ENCODE data around the gene PTGS1. TPM values are rescaled to one million over a fixed set of nuclear protein-coding genes. Genes with fewer than 3 reads are reported as not detected.
"Not testable (repeated sequence)": the region's sequence is repeated elsewhere in the genome, so short reads cannot be mapped to it uniquely, and the experiment has no call there.

Gene PTGS1
- polyA plus RNA-seq, 1 of the 3 experiments (the other 2 are of a cell fraction) = 5.4 TPM

- no peak overlapping the region for H3K4me2 ChIP-seq
- H3K27me3 ChIP-seq (ENCODE audit: insufficient read depth) = no peaks in the 10 kb centered on the region
- H3K36me3 ChIP-seq (replicated peaks in 1 of 2; ENCODE audit: control insufficient read depth in 1 of 2, insufficient read depth in 2 of 2, low read length in 1 of 2) = no peaks in the 10 kb centered on the region
- H3K27ac ChIP-seq (ENCODE audit: low read depth in 2 of 2, low read length in 1 of 2) = peak overlapping the region in 1 of 2 experiments; percentile 97; a peak in 2 of 4 replicates
- no peak overlapping the region; the same call in 1 of the 2 replicates for H3K9ac ChIP-seq
- no peaks in the 10 kb centered on the region for H4K20me1 ChIP-seq (ENCODE audit: insufficient read depth)
- H3K4me1 ChIP-seq (ENCODE audit: control insufficient read depth in 1 of 2, insufficient read depth in 2 of 2, low read depth in 1 of 2, low read length in 1 of 2) = peaks cover 0 to 12% of the 10 kb centered on the region in 2 experiments; a peak in 3 of 4 replicates
- whole genome bisulfite sequencing (ENCODE audit: low lambda C conversion rate) = 58% methylated on average over 6 of the region's 6 CpGs
- CTCF ChIA-PET = no interaction called here
- no peak for TF ChIP-seq REST (IDR thresholded peaks at IDR 0.05; ENCODE audit: low read depth, low read length)
- no peak for TF ChIP-seq CHD2 (IDR thresholded peaks at IDR 0.05; ENCODE audit: low read length, partially characterized antibody)
- no peak for TF ChIP-seq ELF1 (IDR thresholded peaks at IDR 0.05)
- TF ChIP-seq GATA2 (CRISPR knock-in tag; IDR thresholded peaks at IDR 0.05) = no peak
- no peak for TF ChIP-seq MEF2A (IDR thresholded peaks at IDR 0.05; ENCODE audit: borderline replicate concordance, low read depth)
- TF ChIP-seq JUND (IDR thresholded peaks at IDR 0.05) = no peak
- TF ChIP-seq TCF12 (IDR thresholded peaks at IDR 0.05) = peak; percentile 15; the same call in 1 of the 2 replicates
- TF ChIP-seq FOSL2 (IDR thresholded peaks at IDR 0.05; ENCODE audit: borderline replicate concordance, low read depth) = no peak
- H2AFZ ChIP-seq (ENCODE audit: low read depth) = no peak overlapping the region
- no peaks in the 10 kb centered on the region for H3K9me3 ChIP-seq
- H3K4me3 ChIP-seq (ENCODE audit: low read depth in 2 of 2, low read length in 1 of 2) = no peak overlapping the region
- H3K79me2 ChIP-seq (ENCODE audit: insufficient read depth) = no peaks in the 10 kb centered on the region
- peaks cover 21% of the 10 kb centered on the region for H3F3A ChIP-seq (replicated peaks; ENCODE audit: insufficient read depth)
- DNase-seq = no peak
- POLR2A ChIA-PET = no interaction called here
- H3K9me2 ChIP-seq = no peaks in the 10 kb centered on the region
Observed at GRCh38 chr9:122403381-122404000, 32.7 kb downstream of the PTGS1 start.

- H3K9me2 ChIP-seq; H3K9me3 ChIP-seq; H3K36me3 ChIP-seq (replicated peaks in 1 of 2; ENCODE audit: control insufficient read depth in 1 of 2, insufficient read depth in 2 of 2, low read length in 1 of 2); H3K79me2 ChIP-seq (ENCODE audit: insufficient read depth); H4K20me1 ChIP-seq (ENCODE audit: insufficient read depth); H3K27me3 ChIP-seq (ENCODE audit: insufficient read depth); H3K4me3 ChIP-seq (ENCODE audit: low read depth in 2 of 2, low read length in 1 of 2); H3K4me2 ChIP-seq; H3K9ac ChIP-seq; H3K27ac ChIP-seq (ENCODE audit: low read depth in 2 of 2, low read length in 1 of 2); DNase-seq; POLR2A ChIA-PET: not testable (repeated sequence)
- peaks cover 21% of the 10 kb centered on the region for H3F3A ChIP-seq (replicated peaks; ENCODE audit: insufficient read depth)
- 87% methylated on average over 14 of the region's 15 CpGs for WGBS (ENCODE audit: low lambda C conversion rate)
- peaks cover 0 to 12% of the 10 kb centered on the region in 2 experiments; a peak in 3 of 4 replicates for H3K4me1 ChIP-seq (ENCODE audit: control insufficient read depth in 1 of 2, insufficient read depth in 2 of 2, low read depth in 1 of 2, low read length in 1 of 2)
- CTCF ChIA-PET = interaction anchor here (0.7 kb wide), 1 partner anchor 22 kb away, joined by 3 read pairs; no protein-coding TSS in a partner anchor
- H2AFZ ChIP-seq (ENCODE audit: low read depth) = peak overlapping the region; percentile 41; the same call in 1 of the 2 replicates
Observed at GRCh38 chr9:122405304-122406069, 34.7 kb downstream of the PTGS1 start.
